Stimulated activated naive CD8-positive, alpha-beta T cell treated with anti-CD3 and anti-CD28 coated beads, Interleukin-15, amount 100 ng/mL, for 72 hours (primary cell): ENCODE data around the gene CACNA1D.

Experiments used
- ATAC-seq: fragments of 150-1000 bp; cut with Tn5 transposase; 2 replicates; pipeline ENCODE4 v1.10.0; 2021; ENCODE audit warnings: mild to moderate bottlenecking, moderate library complexity
- DNase-seq, 2 donors: peaks; one replicate each; pipeline ENCODE4 v3.0.0; 2021 to 2022
- H3K27ac Mint-ChIP-seq, 2 donors: one replicate each; pipeline ENCODE4 v1.8.0; 2022; ENCODE audit warnings: mild to moderate bottlenecking in 2 of 2, mixed read lengths in 2 of 2, moderate library complexity in 2 of 2
- H3K27me3 Mint-ChIP-seq: one replicate; pipeline ENCODE4 v1.8.0; 2022; ENCODE audit warnings: mixed read lengths
- H3K4me1 Mint-ChIP-seq: one replicate; pipeline ENCODE4 v1.8.0; 2022; ENCODE audit warnings: mild to moderate bottlenecking, mixed read lengths
- H3K4me3 Mint-ChIP-seq, 2 donors: one replicate each; pipeline ENCODE4 v1.8.0; 2022; ENCODE audit warnings: mild to moderate bottlenecking in 2 of 2, mixed read lengths in 2 of 2, moderate library complexity in 1 of 2
- H3K9me3 Mint-ChIP-seq, 2 donors: one replicate each; pipeline ENCODE4 v1.8.0; 2022; ENCODE audit warnings: mixed read lengths in 2 of 2

The CACNA1D gene

GRCh38 chr3:53747559-53747958 is 253.1 kb downstream of the CACNA1D start:
- DNase-seq (no peak), ATAC-seq (no peak)
- Mint-ChIP-seq H3K4me1 (no peaks in the 10 kb centered on the region), H3K9me3 (no peaks in the 10 kb centered on the region), H3K27me3 (peaks cover 21% of the 10 kb centered on the region), H3K27ac (no peak overlapping the region), H3K4me3 (no peak overlapping the region)

DNA sequence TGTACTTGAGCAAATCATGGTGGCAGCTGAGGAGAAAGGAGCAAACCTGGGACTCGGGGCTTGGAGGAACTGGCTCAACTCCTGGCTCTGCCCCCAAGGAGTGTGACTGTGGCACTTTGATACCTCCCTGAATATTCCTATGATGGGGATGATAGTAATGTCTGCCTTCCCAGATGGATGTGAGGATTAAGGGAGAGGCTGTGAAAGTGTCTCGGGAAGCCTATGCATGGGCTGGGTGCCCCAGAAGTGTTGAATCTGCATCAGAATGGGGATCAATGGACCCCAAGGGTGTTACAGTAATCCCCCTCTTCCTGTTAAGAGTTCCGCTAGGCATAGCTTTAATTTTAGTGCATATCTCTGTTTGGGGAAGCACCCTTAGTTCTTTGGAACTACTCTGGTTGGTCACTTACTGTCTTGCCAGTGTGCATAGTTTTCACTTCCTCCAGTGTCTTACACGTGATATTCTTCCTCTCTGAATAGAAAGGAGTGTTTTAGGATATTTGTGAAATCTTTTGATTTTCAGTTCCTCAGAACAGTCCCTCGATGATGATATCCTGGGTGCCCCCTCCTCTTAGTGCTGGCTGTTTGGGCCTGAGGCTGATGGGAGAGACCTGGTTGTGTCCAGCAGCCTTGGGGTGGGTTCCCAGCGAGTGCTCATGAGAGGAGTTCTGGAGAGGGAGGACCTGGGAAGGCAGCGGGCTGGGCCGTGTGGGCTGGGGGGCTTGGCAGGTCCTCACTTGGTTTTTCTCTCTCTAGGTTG is 254.3 kb downstream of the CACNA1D start:
- Mint-ChIP-seq H3K4me1 (peaks cover 7% of the 10 kb centered on the region), H3K27me3 (peaks cover 28% of the 10 kb centered on the region), H3K27ac (no peak overlapping the region), H3K9me3 (no peaks in the 10 kb centered on the region), H3K4me3 (no peak overlapping the region)
- DNase-seq = no peak
- no peak for ATAC-seq

- peaks cover 15% of the 10 kb centered on the region for H3K4me1 Mint-ChIP-seq
Measured at GRCh38 chr3:53749448-53749847, 255.0 kb downstream of the CACNA1D start.

GRCh38 chr3:53750253-53751210 is 256.1 kb downstream of the CACNA1D start:
- H3K9me3 Mint-ChIP-seq = no peaks in the 10 kb centered on the region
- peaks cover 16% of the 10 kb centered on the region for H3K4me1 Mint-ChIP-seq
- H3K4me3 Mint-ChIP-seq = no peak overlapping the region
- H3K27me3 Mint-ChIP-seq = peaks cover 28% of the 10 kb centered on the region
- H3K27ac Mint-ChIP-seq = no peak overlapping the region
- ATAC-seq (no peak), DNase-seq (no peak)

More at GRCh38 chr3:53749448-53749847, 255.0 kb downstream of the CACNA1D start:
- DNase-seq (no peak), ATAC-seq (no peak)
- Mint-ChIP-seq H3K27ac (no peak overlapping the region), H3K27me3 (peaks cover 28% of the 10 kb centered on the region), H3K9me3 (no peaks in the 10 kb centered on the region), H3K4me3 (no peak overlapping the region)

DNA sequence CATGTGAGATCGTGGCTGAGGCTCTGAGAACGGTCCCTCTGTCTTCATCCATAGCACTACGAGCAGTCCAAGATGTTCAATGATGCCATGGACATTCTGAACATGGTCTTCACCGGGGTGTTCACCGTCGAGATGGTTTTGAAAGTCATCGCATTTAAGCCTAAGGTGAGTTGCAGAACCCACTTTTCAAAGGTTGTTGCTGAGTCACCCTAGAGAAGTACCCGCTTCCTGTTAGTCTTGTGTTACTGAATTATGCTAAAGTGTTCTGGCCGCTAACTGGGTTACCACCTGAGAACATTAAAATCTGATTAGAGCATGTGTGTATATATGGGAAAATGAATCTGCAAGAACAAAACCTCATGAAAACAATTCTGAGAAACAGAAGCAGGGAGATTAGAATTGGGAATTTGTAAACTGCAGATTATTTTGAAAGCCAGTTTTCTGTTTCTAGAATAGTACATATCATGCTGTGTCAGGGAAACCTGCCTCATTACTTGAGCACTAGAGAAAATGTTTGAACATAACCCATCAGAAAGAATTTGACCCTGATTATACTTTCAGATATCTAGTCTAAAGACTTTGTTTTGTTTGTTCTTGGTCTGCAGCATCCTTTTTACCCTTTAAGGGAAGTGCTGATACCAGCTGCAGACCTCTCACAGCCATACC is 259.2 kb downstream of the CACNA1D start:
- H3K4me3 Mint-ChIP-seq = no peak overlapping the region
- H3K27me3 Mint-ChIP-seq = peaks cover 29% of the 10 kb centered on the region
- H3K9me3 Mint-ChIP-seq = no peaks in the 10 kb centered on the region
- ATAC-seq (peak; percentile 79), DNase-seq (peak in 1 of 2 donors; percentile 12)
- peak overlapping the region in 1 of 2 donors; percentile 64 for H3K27ac Mint-ChIP-seq
- H3K4me1 Mint-ChIP-seq = peaks cover 16% of the 10 kb centered on the region

- H3K27me3 Mint-ChIP-seq = peaks cover 23% of the 10 kb centered on the region
- no peak for DNase-seq
- H3K9me3 Mint-ChIP-seq = no peaks in the 10 kb centered on the region
- no peak for ATAC-seq
- H3K27ac Mint-ChIP-seq = peak overlapping the region; percentile 7 to 83
- peaks cover 16% of the 10 kb centered on the region for H3K4me1 Mint-ChIP-seq
- H3K4me3 Mint-ChIP-seq = peak overlapping the region in 1 of 2 donors; percentile 30
Measured at GRCh38 chr3:53754325-53754724, 259.9 kb downstream of the CACNA1D start.

GRCh38 chr3:53758846-53759245 is 264.4 kb downstream of the CACNA1D start:
- Mint-ChIP-seq H3K27ac (no peak overlapping the region), H3K4me1 (peaks cover 7% of the 10 kb centered on the region), H3K4me3 (no peak overlapping the region), H3K27me3 (peaks cover 8% of the 10 kb centered on the region), H3K9me3 (no peaks in the 10 kb centered on the region)
- ATAC-seq (no peak), DNase-seq (no peak)

DNA sequence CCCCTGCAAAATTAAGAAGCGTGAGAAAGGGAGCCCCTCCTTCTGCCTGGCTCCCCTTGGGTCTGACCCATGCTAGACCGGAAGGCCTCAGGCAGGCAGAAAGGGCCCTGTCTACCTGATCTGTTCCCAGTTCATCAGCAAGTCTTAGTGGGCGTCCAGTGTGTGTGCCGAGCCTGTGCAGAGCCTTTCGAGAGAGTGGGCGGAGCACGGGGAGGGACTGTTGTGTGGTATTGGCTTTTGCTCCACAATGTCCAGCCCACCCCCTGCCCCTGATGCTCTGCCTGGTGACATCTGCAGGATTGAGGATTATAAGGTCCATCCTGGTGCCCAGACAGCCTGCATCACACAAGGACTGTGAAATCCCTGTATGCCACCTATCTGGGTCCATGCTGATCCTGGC is 268.9 kb downstream of the CACNA1D start:
- no peak for DNase-seq
- Mint-ChIP-seq H3K27me3 (no peaks in the 10 kb centered on the region), H3K4me1 (no peaks in the 10 kb centered on the region), H3K27ac (no peak overlapping the region), H3K9me3 (no peaks in the 10 kb centered on the region), H3K4me3 (no peak overlapping the region)
- no peak for ATAC-seq

- no peak overlapping the region for H3K4me3 Mint-ChIP-seq
- no peak for ATAC-seq
- no peaks in the 10 kb centered on the region for H3K27me3 Mint-ChIP-seq
- no peak overlapping the region for H3K27ac Mint-ChIP-seq
- no peaks in the 10 kb centered on the region for H3K9me3 Mint-ChIP-seq
- DNase-seq = no peak
- H3K4me1 Mint-ChIP-seq = no peaks in the 10 kb centered on the region
Measured at GRCh38 chr3:53764026-53764775, 269.8 kb downstream of the CACNA1D start.

DNA sequence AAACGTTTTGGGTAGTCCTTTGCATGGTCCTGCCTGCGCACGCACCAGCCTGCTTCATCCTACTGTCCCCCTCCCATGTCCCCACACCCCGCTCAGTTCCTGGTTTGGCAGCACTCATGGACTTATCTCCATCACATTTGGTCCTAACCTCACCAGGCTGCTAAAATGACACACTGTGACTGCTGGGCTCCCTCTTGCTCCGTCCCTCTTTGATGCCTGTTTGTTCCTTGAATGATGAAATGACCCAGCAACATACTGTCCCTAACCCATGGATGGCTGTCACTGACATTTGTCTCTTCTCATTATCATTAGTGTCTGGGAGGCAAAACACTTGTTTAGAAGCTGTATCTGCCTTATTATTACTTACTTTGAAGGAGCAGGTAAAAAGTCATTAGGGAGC is 271.3 kb downstream of the CACNA1D start:
- H3K27me3 Mint-ChIP-seq = no peaks in the 10 kb centered on the region
- no peak overlapping the region for H3K27ac Mint-ChIP-seq
- H3K9me3 Mint-ChIP-seq = no peaks in the 10 kb centered on the region
- DNase-seq (no peak), ATAC-seq (no peak)
- H3K4me1 Mint-ChIP-seq = no peaks in the 10 kb centered on the region
- H3K4me3 Mint-ChIP-seq = no peak overlapping the region

DNA sequence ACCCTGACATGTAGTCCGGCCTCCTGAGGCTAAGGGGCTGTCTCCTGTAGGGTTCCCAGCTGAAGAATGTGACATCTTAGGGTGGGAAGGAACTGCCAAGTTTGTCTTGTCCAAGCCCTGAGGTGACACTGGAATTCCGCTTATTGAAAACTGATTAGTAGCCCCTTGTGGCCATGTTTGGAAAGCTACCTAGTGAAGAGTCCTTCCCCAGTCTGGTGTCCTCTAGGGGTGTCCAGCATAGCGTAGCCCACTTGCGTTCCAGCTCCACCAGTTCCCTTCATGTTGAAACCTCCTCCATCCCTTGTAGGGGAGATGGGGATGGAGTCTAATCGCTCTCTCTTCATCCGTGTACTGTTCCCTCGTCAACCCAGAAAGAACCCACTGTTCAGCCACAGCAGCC is 272.3 kb downstream of the CACNA1D start:
- Mint-ChIP-seq H3K4me3 (no peak overlapping the region), H3K9me3 (no peaks in the 10 kb centered on the region), H3K27me3 (no peaks in the 10 kb centered on the region), H3K27ac (peak overlapping the region in 1 of 2 donors; percentile 7), H3K4me1 (no peaks in the 10 kb centered on the region)
- no peak for DNase-seq
- no peak for ATAC-seq

GRCh38 chr3:53768478-53769459 is 274.4 kb downstream of the CACNA1D start:
- no peaks in the 10 kb centered on the region for H3K4me1 Mint-ChIP-seq
- no peaks in the 10 kb centered on the region for H3K27me3 Mint-ChIP-seq
- peak overlapping the region in 1 of 2 donors; percentile 9 for H3K27ac Mint-ChIP-seq

DNA sequence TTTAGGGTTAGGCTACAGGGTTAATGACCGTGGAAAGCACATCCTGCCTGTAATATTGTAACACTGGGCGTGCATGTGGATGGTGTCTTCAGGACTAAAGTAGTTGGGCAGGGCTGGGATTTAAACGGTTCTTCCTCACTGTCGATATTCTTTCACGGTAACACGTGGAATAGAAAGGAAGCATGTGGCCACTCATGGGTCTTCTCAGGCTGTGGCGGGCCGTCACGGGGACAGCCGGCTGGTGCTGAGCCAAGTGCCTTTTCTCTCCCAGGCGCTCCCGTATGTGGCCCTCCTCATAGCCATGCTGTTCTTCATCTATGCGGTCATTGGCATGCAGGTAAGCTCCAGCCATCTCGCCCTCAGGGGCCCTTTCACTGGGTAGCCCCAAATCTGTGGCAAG is 278.2 kb downstream of the CACNA1D start:
- no peak overlapping the region for H3K4me3 Mint-ChIP-seq

More at GRCh38 chr3:53768478-53769459, 274.4 kb downstream of the CACNA1D start:
- Mint-ChIP-seq H3K4me3 (no peak overlapping the region), H3K9me3 (no peaks in the 10 kb centered on the region)
- DNase-seq = no peak
- no peak for ATAC-seq

DNA sequence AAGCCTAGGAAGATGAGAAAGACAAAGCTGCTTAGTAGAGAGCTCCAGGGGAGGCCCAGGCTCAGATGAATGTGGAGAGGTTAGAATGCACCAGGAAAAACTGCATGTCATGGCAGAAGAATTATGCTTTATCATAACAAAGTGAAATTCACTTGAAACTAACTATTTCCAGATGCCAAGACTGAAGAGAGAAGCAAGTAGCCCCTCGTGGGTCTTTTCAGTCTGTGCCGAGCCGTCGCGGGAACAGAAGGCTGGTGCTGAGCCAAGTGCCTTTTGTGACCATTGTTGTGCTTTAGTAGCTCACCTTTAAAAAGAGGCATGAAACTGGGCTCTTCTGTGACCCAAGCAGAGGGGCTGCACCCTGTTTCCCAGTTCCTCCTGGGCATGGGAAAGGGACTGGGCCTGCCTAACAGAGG is 278.6 kb downstream of the CACNA1D start:
- no peak for DNase-seq
- no peak overlapping the region for H3K27ac Mint-ChIP-seq

More for the DNA sequence above, 278.2 kb downstream of the CACNA1D start:
- peaks cover 6% of the 10 kb centered on the region for H3K4me1 Mint-ChIP-seq
- H3K27me3 Mint-ChIP-seq = no peaks in the 10 kb centered on the region
- DNase-seq (no peak), ATAC-seq (no peak)
- H3K9me3 Mint-ChIP-seq = no peaks in the 10 kb centered on the region
- H3K27ac Mint-ChIP-seq = no peak overlapping the region

More for the DNA sequence above, 278.6 kb downstream of the CACNA1D start:
- no peaks in the 10 kb centered on the region for H3K9me3 Mint-ChIP-seq
- peaks cover 6% of the 10 kb centered on the region for H3K4me1 Mint-ChIP-seq
- no peaks in the 10 kb centered on the region for H3K27me3 Mint-ChIP-seq
- ATAC-seq = no peak
- H3K4me3 Mint-ChIP-seq = no peak overlapping the region
